HG03571 (cell line): ENCODE measurements around the gene GRAP2.
A peak's percentile ranks its signal among the peaks of the same experiment; 100 is the strongest.

Source experiments
- ATAC-seq: cut with Tn5 transposase; IDR thresholded peaks from one replicate; pipeline ENCODE4 v1.9.1; 2021; ENCODE audit not compliant: unreplicated experiment

GRAP2 gene

GRCh38 chr22:39960791-39961746 lies 60.2 kb downstream of the GRAP2 start:
- ATAC-seq: peak; percentile 77

DNA sequence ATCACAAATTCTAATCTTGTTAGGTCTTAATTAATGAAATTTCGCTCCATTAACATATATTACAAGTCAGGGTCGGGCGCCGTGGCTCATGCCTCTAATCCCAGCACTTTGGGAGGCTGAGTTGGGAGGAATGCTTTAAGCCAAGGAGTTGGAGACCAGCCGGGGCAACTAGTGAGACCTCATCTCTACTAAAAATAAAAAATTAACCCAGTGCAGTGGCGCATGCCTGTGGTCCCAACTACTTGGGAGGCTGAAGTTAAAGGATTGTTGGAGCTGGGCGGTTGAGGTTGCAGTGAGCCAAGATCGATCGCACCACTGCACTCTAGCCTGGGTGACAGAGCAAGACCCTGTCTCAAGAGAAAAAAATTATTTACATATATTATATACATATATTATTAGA lies 61.2 kb downstream of the GRAP2 start:
- no peak for ATAC-seq

DNA sequence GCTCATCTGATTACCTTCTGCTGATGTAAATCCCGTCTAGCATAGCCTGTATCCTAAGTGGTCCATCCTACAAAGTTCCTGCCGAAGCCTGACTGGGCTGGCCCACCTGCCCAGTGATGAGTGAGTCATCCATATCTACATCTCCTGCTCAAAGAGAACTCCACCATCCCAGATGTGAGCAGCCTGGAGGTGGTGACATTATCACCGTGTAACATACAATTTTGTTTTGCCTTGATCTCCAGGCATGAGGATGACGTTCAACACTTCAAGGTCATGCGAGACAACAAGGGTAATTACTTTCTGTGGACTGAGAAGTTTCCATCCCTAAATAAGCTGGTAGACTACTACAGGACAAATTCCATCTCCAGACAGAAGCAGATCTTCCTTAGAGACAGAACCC lies 64.9 kb downstream of the GRAP2 start:
- ATAC-seq: no peak

GRCh38 chr22:39966470-39966869 lies 65.6 kb downstream of the GRAP2 start:
- no peak for ATAC-seq

DNA sequence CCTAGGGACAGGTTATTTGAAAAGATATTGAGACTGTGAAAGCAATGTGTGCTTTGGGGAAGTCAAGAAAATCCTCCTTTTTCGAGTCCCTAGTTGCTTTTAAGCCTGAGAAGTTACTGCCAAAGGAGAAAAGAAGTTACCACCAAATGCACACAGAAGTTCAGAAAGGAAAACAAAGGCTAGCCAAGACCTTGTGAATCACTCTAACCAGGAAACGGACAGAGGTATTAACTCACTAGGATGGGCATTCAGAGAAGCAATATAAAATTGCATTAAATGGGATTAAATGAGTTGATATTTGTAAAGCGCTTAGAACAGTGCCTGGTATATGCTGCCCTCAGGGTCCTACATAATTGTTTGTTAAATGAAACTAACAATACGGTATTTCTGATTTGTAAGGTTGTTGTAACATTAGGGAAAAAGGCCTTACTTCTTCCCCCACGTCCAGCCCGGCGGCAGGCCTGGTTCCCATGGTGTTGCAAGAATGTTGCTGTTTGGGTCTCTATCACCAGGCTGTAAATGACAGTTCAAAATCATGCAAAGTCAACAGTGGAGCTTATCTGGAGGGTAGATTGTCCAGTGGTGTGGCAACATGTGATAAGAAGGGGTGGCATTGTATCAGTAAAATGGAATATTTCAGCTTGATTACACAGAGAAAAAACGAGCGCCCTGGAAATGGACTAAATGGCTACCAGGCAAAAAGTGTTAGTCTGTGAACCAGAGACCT lies 66.4 kb downstream of the GRAP2 start:
- ATAC-seq: no peak

GRCh38 chr22:39967996-39968972 lies 67.4 kb downstream of the GRAP2 start:
- ATAC-seq: no peak

DNA sequence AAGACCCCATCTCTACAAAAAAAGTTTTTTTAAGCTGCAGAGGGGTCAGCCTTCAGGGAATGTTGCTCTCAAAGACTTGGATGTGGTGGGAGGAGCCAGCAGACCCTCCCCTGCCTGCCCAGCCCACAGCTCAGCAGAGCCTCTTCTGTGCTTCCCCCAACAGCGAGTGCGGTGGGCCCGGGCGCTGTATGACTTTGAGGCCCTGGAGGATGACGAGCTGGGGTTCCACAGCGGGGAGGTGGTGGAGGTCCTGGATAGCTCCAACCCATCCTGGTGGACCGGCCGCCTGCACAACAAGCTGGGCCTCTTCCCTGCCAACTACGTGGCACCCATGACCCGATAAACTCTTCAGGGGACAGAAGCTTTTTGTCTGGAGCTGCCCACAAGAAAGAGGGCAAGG lies 69.9 kb downstream of the GRAP2 start:
- ATAC-seq: no peak

DNA sequence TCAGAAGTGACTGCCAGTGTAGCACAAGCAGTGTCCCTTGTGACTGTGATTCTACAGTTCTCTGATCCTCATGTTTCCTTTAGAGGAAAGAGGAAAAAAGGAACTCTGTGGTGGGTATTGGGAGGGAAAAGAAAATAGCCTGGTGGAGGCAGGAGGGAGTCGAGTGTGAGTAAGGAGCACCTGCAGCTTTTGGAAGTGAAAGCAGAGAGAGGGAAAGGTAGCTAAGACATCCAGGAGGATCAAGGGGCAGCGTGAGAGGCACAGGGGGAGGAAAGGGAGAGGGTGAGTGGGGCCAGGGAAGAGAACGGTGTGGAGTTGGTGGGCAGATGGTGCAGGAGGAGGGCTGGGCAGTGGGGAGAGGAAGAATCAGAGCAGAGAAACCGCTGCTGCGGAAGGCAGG lies 71.8 kb downstream of the GRAP2 start:
- no peak for ATAC-seq

DNA sequence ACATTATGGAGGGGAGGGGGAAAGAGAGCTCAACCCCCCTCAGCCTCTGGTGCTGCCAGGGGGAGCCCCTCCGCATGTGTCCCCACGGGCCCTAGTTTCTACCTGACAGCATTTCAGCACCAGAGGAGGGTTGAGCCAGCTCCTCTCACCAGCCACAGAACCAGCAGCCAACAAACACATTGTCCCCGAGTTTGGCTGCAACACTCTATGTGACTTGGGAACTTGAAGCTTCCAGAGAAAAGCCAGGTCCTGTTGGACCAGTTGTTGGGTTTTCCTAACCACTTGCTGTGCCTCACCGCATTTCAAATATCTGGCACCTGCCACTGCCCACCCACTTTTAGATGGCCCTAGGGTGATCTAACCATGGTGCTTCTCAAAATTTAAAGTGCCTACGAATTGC lies 72.8 kb downstream of the GRAP2 start:
- no peak for ATAC-seq

- ATAC-seq: no peak
Measured at GRCh38 chr22:39974065-39974464, 73.2 kb downstream of the GRAP2 start.

DNA sequence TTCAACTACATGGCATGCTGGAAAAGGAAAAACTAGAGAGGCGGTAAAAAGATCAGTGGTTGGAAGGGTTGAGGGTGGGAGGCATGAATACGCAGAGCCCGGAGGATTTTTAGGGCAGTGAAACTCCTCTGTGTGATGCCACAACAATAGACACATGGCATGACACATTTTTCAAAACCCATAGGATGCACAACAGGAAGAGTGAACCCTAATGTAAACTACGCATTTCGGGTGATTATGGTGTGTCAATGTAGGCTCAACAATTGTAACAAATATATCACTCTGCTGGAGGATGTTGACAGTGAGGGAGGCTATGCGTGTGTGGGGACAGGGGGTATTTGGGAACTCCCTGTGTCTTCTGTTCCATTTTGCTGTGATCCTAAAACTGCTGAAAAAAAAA lies 78.2 kb downstream of the GRAP2 start:
- no peak for ATAC-seq

- ATAC-seq: no peak
Measured at GRCh38 chr22:39979458-39979857, 78.6 kb downstream of the GRAP2 start.

- no peak for ATAC-seq
Measured at GRCh38 chr22:39980596-39980995, 79.7 kb downstream of the GRAP2 start.

GRCh38 chr22:39983346-39983745 lies 82.5 kb downstream of the GRAP2 start:
- ATAC-seq: no peak

GRCh38 chr22:39984006-39984405 lies 83.1 kb downstream of the GRAP2 start:
- no peak for ATAC-seq

- ATAC-seq: no peak
Measured at GRCh38 chr22:39984746-39985145, 83.9 kb downstream of the GRAP2 start.

GRCh38 chr22:39985383-39986035 lies 84.6 kb downstream of the GRAP2 start:
- no peak for ATAC-seq

DNA sequence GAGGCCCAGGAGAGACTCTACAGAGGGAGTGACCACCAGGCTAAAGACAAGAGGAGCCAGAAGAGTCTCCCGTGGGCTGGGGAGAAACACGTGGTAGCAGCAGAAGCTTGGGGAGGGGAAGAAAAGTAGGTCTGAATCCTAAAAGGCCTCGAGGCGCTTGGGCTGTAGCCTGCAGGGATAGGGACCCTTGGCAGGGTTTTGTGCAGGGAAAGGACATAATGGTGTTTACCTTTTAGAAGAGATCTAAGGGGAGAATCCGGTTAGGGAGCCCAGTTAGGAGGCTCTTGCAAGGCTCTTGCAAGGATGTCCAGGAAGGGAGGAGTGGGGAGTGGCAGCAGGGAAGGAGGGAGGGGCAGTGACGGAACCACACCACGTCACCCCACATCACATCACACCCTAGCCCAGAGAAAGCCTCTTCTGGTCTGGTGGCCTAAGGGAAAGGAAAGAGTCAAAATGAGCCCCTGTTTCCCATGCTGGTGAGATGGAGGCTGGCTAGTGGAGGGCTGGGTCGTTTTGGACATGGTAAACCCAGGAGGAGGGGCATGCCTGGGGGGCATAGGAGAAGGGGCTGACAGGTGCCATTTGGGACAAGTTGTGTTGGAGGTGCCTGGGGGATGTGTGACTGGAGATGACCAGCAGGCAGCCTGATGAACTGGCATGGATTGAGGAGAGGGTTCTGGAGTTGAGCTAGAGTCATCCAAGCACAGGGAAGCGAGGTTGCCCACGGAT lies 87.7 kb downstream of the GRAP2 start:
- ATAC-seq: no peak

DNA sequence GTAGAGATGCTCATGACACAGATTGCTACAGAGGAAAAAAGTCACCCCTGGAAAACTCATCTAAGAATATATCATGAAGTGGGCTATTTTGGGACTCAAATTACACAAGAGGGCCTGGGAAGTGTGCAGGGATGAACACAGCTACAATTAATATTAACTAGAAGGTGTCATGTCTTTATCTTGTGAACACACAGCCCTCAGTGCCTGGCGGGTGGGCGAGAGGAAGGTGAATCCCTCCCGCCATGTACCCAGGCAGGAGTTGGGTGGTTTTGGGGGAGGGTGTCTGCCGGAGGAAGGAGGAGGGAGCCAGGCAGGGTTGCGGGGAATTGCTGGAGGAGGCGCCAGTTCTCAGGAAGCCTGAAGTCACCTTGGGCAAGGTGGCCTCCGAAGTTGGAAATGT lies 88.7 kb downstream of the GRAP2 start:
- ATAC-seq: no peak

GRCh38 chr22:39990686-39991085 lies 89.8 kb downstream of the GRAP2 start:
- ATAC-seq: no peak
